Umbilical cord (tissue), 2 donors: ENCODE measurements around the gene SMIM20. TPM values are rescaled to one million over a fixed set of nuclear protein-coding genes. Genes with fewer than 3 reads are reported as not detected.
"Not testable (repeated sequence)": the region's sequence is repeated elsewhere in the genome, so short reads cannot be mapped to it uniquely, and the experiment has no call there.

Experiments
- DNase-seq: peaks from one replicate; pipeline ENCODE4 v3.0.0-alpha.2; 2015; ENCODE audit warnings: low spot score
- total RNA-seq: library from RNA; depleted of rRNA; stranded (reverse); fragments of >200 nt; gene quantifications from one replicate; pipeline ENCODE4 v1.2.3, GENCODE V29; 2014; ENCODE audit warnings: low replicate concordance; ENCODE audit not compliant: insufficient read depth

The SMIM20 gene
- total RNA-seq: 17.1 TPM

DNA sequence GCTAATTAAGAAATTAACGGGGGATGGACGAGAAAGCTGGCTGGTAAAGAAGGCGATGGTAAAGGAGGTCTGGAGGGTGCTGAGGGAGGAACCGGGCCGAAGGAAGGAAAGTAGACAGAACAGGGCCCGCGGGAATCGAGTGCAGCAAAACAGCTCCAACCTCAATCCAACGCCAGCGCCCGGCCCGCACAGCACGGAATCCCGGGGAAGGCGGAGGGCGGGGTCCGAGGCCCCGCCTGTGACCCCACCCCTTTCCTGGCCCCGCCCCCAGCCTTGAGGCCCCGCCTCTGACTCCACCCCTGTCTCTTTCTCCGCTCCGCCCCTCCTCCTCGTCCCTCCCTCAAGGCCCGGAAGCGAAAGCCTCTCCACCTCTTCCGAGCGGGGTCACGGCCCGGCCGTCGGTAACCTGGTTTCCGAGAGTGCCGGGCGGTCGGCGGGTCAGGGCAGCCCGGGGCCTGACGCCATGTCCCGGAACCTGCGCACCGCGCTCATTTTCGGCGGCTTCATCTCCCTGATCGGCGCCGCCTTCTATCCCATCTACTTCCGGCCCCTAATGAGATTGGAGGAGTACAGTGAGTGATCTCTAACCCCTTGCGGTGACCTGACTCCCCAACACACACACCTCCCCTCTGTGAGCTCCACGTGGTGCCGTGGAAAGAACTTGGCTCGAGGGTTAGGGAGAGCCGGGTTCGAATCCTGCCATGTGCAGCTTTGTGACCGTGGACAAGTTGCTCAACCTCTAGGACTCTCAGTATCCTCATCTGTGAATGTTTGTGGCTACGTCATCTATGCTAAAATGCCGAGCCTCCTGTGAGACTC is at the start of gene SMIM20:
TSS of gene SMIM20 (plus strand) at position 370 of the 819 bp plus-strand sequence. CDS start at position 464, 94 bp downstream.
- DNase-seq: peak; percentile 90

- DNase-seq: no peak
Measured at GRCh38 chr4:25865586-25865985, 48.4 kb upstream of the SMIM20 start.

DNA sequence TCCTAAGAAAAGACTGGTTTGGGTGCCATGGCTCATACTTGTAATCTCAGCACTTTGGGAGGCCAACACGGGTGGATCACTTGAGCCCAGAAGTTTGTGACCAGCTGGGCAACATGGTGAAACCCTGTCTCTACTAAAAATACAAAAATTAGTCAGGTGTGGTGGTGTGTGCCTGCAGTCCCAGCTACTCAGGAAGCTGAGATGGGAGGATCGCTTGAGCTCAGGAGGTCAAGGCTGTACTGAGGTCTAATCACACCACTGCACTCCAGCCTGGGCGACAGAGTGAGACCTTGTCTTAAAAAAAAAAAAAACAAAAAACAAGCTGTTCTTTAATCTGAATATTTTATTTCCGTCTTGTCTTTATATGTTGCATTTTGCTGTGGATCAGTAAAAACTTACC is 47.6 kb upstream of the SMIM20 start:
- not testable (repeated sequence) for DNase-seq

DNA sequence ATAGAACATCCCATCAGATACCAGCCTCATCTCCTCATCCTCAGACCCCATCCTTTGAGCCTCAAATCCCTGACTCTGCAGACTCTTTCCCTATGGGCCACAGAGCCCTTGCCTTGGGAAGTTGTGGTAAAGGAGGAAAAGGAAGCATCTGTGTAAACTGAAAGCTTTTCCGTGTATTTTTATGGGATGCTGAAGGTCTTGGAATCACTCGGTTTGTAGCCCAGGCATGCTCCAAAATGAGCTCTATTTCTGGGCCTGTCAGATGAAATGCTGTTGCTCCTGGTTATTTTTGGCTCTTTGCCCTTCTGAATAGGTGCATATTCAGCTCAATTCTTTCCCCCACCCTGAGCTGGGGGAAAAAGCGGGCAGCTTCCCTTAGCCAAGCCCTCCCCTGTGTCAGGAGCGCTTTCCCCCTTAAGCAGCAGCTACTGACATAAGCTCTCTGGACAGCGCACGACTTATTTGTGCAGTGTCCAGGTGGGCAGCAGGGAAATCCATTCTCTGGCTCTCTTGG is 46.2 kb upstream of the SMIM20 start:
- no peak for DNase-seq

DNA sequence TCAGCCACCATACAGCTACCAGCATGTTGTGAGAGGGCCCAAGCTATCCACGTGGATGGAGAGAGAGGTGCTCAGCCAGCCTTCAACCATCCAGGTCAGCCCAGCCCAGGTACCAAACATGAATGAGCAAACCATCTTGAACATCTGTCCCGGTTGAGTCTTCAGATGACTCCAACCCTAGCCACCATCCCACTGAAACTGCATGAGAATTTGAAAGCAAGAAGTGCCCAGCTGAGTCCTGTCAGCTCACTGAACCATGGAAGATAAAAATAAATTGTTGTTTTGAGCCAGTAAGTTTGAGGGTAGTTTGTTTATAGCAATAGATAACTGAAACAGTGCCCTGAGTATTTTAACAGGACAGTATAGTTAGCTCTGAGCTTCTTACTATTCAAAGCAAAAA is 43.9 kb upstream of the SMIM20 start:
- no peak for DNase-seq

DNA sequence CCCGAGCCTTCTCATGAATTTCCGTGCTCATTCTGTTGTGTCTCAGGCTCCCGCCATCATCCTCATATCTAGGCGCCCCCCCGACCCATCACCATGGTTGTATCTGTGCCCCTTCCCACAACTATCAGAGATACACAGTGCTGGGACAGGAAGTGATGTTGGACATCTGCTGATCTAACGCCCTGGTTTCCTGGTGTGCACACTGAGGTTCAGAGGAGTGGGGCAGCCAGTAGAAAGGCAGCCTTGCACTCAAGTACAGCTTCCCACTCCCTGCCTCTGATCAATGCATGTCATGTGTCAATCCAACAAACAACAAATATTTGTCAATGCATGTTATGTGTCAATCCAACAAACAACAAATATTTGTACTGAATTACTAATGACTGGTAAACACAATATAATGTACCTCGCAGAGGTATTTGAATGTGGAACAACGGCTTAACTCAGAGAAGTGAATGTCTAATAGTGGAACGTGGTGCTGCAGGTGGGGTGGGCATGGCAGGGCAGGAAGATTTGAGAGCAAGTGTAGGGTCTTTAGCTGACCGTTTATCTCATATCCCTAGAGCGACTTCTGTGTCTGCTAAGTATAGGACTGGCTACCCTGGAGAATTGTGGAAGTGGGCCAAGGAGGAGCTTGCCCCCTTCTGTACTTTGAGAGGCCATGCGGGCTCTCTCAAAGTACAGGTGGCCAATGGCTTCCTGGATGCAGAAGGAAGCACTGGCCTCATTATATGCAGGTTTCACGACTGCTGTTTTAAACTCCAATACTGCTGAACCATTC is 41.0 kb upstream of the SMIM20 start:
- no peak for DNase-seq

DNA sequence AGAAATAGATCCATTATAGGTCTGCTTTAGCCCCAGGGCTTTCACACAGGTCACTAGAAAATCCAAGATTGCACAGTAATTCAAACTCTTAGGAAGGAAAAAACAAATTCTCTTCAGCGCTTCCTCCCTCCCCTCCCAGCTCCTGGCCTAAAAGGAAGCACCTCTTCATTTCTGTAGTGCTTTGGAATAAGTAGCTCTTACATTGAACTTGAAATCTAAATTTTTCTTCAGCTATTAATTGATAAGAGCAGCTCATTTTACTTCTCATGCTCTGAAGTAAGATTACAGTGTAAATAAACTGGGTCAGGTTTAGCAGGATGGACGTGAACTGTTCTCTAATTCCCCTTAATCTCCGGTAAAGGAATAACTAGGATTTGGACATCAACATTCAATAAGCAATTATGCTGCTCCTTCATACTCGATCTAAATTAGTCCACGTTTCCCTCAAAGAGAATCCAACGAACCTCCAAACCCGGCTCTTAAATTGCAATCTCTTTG is 40.3 kb upstream of the SMIM20 start:
- DNase-seq: no peak

- no peak for DNase-seq
Measured at GRCh38 chr4:25874655-25875054, 39.4 kb upstream of the SMIM20 start.

- no peak for DNase-seq
Measured at GRCh38 chr4:25875281-25875745, 38.7 kb upstream of the SMIM20 start.

GRCh38 chr4:25878676-25879075 is 35.3 kb upstream of the SMIM20 start:
- no peak for DNase-seq

DNA sequence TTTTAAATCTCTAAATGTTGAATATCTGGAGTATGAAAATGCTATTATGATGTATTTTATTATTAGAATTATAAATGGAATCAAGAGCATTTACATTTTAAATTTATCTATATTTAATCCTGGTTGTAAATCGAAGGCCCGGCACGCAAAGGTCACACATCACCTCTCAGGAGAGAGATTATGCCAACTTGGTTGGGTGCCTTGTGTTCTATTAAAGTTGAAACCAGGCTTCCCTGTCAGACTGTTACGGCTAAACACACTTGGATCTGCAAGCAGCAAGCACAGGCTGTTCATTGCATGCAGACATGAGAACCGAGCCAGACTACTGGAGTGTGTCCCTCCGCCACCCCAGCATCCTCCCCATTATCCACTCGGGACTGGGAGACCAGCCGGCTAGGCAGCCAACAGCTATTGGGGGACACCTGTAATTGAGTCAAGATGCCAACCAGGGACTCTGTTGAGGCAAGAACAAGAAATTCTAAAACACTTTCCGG is 34.9 kb upstream of the SMIM20 start:
- no peak for DNase-seq

- DNase-seq: no peak
Measured at GRCh38 chr4:25879587-25879986, 34.4 kb upstream of the SMIM20 start.

DNA sequence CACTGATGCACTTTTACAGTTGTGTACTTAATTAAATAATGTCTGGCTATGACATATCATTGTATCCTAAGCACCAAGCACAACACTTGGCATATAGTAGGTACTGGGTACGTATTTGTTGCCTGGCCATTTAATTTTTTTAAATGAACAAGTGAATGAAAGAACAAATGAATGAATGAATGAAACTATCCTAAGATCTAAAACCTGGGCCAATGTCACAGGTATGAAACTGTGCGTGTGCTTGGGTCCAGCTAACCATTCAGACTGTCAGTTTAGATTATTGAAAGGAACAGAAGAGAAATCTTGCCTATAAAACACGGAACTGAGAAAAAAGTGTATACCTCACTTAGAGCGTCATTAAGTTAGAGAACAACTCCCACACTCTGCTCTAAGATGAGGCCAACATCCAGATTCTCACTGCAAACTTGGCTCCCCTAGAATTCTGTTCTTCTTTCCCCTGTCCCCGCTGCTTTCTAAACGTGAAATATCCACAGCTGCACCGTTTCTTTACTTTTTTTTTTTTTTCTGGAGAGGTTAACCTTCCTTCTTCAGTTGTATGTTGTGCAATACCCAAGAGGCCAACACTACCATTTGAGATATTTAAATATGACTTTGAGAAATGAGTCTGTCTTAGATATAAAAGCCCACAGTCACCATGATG is 33.9 kb upstream of the SMIM20 start:
- peak; percentile 49 for DNase-seq

GRCh38 chr4:25881193-25881592 is 32.8 kb upstream of the SMIM20 start:
- DNase-seq: no peak

DNA sequence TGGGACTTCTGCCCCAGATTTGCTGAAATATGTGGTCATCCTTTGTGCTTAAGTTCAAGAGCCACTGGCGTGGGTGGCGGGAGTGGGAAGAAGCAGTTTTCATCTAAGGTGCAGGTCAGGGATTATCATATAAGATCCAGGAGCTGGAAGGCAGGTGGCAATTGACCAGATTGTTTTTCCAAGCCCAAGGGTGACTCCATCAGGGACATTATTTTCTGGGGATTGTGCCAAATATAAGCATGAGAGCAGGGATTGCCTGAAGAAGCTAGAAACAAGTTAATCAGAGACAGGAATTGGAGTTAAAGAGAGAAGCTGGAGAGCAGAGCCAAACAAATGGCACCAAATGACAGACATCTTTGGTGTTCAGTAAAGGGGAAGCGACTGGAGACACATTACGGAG is 31.8 kb upstream of the SMIM20 start:
- no peak for DNase-seq

- no peak for DNase-seq
Measured at GRCh38 chr4:25883565-25883964, 30.5 kb upstream of the SMIM20 start.

DNA sequence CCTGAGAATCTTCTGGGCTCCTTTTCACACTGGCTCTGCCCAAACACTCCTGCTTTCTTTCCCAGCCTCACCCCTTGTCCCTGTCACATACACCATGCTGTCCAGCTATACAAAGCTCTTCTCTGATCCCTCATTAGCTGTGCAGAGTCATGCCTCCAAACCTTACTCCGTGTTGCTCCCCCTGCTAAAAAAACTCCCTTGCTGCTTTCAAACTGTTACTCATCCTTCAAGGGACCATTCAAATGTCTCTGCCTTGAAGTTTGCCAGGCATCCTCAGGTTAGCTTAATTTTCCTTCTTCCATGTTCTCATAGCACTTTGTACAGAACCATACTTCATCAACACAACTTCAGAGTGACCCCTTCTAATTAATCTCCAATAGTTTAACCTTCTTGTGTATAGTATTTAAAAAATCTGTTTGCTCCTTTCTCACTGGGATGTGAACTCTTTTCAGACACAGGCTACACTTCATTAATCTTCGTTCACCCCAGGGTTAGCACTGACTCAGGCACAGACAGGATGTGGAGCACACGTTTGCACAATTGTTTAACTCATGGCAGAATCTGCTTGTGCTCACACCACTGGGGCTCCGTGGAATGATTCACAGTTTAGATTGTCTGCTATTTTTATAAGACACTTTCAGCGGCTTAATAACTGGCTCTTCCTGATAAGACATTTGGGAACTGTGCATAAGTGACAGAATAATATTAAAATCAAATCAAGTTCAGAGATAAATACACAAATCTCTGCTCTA is 29.8 kb upstream of the SMIM20 start:
- no peak for DNase-seq

DNA sequence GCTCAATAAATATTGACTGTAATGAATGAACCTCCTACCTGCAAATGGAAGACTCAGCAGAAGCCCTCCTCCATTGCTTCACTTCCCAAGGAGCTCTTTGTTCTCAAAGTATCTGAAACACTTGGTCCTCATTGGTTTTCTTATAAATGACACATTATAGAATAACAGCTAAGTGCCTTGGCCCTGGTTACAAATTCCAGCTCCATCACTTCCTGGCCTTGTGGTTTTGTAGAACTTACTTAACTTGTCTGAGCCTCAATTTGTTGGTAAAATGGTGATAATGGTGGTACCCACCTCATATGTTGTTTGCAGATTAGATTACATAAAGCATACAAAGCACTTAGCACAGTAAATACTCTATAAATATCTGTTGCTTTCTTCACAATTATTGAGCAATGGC is 25.2 kb upstream of the SMIM20 start:
- no peak for DNase-seq

DNA sequence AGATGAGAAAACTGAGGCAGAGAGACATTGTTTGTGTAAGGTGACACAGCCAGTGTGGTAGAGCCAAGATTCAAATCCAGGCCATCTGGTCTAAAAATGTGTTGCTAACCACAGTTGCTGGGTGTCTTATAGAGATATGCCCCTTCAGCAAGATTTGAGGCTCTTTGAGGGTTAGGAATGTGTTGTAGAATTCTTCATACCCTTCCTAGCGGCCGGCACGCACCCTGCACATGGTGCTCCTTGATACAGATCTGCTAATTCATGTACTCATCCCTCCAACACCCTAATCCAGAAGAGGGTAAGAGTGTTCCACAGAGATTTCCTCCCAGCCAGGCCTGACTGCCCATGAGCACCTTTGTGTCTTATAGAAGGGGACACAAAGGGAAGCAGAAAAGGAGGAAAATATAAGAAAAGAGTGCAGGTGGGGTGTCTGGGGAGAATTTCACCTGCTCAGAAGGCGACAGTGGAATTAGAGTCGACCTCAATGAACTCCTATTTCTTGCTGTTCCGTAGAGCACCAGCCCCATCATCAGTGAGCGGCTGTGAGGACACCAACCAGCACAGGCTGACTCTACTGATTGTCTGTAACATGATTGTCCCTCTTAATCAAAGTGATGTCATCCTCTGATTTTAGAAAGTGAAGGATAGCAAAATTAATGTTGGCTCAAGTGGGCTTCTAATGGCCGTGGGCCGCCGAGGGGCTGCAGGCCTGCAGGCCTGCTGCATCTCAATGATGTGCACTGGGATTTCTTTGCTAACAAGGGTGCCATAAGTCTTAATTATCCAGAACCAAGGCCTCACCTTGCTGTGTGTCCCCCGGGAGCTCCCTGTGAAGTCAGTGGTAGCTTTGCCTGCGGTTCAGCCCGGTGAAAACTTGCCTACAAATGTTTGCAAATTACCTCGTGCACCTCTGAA is 24.2 kb upstream of the SMIM20 start:
- DNase-seq: no peak
